ENCODE data around the gene AKAP7. TPM values are rescaled to one million over a fixed set of nuclear protein-coding genes. Genes with fewer than 3 reads are reported as not detected.

Gene AKAP7
- total RNA-seq, 5 donors from 2014 or later (not counting 1 experiment from before 2014, with no cell fraction given) = 9.4 to 14.0 (median 11.5) TPM

DNA sequence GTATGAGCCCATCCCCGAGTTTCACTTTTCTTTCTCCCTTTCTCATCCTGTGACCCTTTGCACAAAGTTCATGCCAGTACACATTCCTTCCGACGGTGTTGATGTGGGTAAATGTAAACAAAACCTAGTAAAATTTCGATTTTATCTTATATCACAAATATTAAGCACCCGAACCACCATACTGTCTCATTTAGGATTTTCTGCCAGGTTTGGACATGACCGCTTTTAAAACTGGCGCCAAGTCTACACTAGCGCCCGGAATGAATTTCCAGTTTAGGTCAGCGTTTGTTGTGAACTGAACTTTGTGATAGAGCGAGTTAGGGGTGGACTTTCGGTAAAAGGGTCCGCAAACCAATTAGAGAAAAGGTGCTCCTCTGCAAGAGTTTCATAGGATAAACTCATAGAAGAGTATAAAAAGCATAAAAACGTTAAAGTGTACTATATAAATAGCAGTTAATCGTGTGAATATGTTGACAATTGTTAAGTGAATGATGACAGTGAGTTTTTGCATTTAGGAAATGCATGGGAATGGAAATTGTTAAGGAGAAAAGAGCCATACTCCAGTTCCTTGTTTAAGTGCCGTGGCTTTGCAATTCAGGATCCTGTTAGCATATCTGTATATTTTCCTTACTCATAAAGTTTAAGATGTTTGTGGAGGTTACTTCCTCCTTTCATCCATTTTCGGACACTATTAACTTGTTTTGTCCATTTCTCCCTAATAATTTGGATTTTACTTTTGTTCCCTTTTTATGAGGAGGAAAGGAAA is 937 bp downstream of the AKAP7 start:
- POLR2A ChIA-PET = no interaction called here
- Mint-ChIP-seq H3K27me3 (peaks cover 0 to 5% of the 10 kb centered on the region in 2 donors), H3K4me1 (peaks cover 26 to 38% (median 37%) of the 10 kb centered on the region in 3 donors), H3K9me3 (no peaks in the 10 kb centered on the region), H3K36me3 (peaks cover under 1% of the 10 kb centered on the region), H3K4me3 (peak overlapping the region; percentile 91 to 99 (median 95)), H3K27ac (peak overlapping the region; percentile 97 to 99)
- no peaks in the 10 kb centered on the region for H3K36me3 ChIP-seq (ENCODE audit: control insufficient read depth in 2 of 2, extremely low read depth in 1 of 2, insufficient read depth in 1 of 2, low read length in 1 of 2)
- peaks cover 0 to 3% of the 10 kb centered on the region in 2 experiments for H3K4me1 ChIP-seq (ENCODE audit: control insufficient read depth in 1 of 2, extremely low read depth in 1 of 2, insufficient read depth in 2 of 2, low read length in 2 of 2)
- no peaks in the 10 kb centered on the region for H3K9me3 ChIP-seq
- CTCF ChIA-PET = no interaction called here
- 39% methylated on average over 6 of the region's 17 CpGs for WGBS (ENCODE audit: insufficient coverage)
- peak overlapping the region; percentile 65 to 91 for H3K4me3 ChIP-seq (ENCODE audit: control insufficient read depth in 1 of 2, extremely low read depth in 1 of 2, low read length in 1 of 2)
- DNase-seq (peak in 1 of 35 experiments; percentile 1), ATAC-seq (replicated peaks in 1 of 4) (peak in 1 of 4 experiments; percentile 11)
- no peaks in the 10 kb centered on the region for H3K27me3 ChIP-seq (replicated peaks in 1 of 2; ENCODE audit: control insufficient read depth in 2 of 2, extremely low read depth in 1 of 2, insufficient read depth in 2 of 2, low read length in 1 of 2)
- H3K27ac ChIP-seq (ENCODE audit: low read length) = peak overlapping the region; percentile 69

GRCh38 chr6:131139599-131139998 is 4.3 kb downstream of the AKAP7 start:
- CTCF ChIA-PET = interaction anchor here in 1 of 2 donors (0.6 kb wide), 2 partner anchors 25 to 441 kb away, joined by 3 to 7 read pairs; no protein-coding TSS in a partner anchor
- POLR2A ChIA-PET = no interaction called here
- Histone ChIP-seq H3K36me3 (ENCODE audit: control insufficient read depth in 2 of 2, extremely low read depth in 1 of 2, insufficient read depth in 1 of 2, low read length in 1 of 2) (no peaks in the 10 kb centered on the region), H3K27me3 (replicated peaks in 1 of 2; ENCODE audit: control insufficient read depth in 2 of 2, extremely low read depth in 1 of 2, insufficient read depth in 2 of 2, low read length in 1 of 2) (no peaks in the 10 kb centered on the region), H3K4me1 (ENCODE audit: control insufficient read depth in 1 of 2, extremely low read depth in 1 of 2, insufficient read depth in 2 of 2, low read length in 2 of 2) (peaks cover 0 to 3% of the 10 kb centered on the region in 2 experiments), H3K4me3 (ENCODE audit: control insufficient read depth in 1 of 2, extremely low read depth in 1 of 2, low read length in 1 of 2) (no peak overlapping the region), H3K27ac (ENCODE audit: low read length) (no peak overlapping the region), H3K9me3 (no peaks in the 10 kb centered on the region)
- H3K4me1 Mint-ChIP-seq = peaks cover 25 to 35% (median 30%) of the 10 kb centered on the region in 3 donors
- 93% methylated on average over 2 of the region's 4 CpGs for WGBS (ENCODE audit: insufficient coverage)
- no peak for ATAC-seq (replicated peaks in 1 of 4)
- no peak overlapping the region for H3K27ac Mint-ChIP-seq
- no peak for DNase-seq
- H3K9me3 Mint-ChIP-seq = no peaks in the 10 kb centered on the region
- peaks cover 10% of the 10 kb centered on the region for H3K36me3 Mint-ChIP-seq
- H3K27me3 Mint-ChIP-seq = peaks cover 0 to 5% of the 10 kb centered on the region in 2 donors
- no peak overlapping the region for H3K4me3 Mint-ChIP-seq

GRCh38 chr6:131143319-131143718 is 8.1 kb downstream of the AKAP7 start:
- no peak overlapping the region for H3K27ac ChIP-seq (ENCODE audit: low read length)
- Mint-ChIP-seq H3K36me3 (peaks cover 24% of the 10 kb centered on the region), H3K27me3 (no peaks in the 10 kb centered on the region), H3K4me1 (peaks cover 2 to 17% (median 11%) of the 10 kb centered on the region in 3 donors), H3K27ac (no peak overlapping the region), H3K4me3 (no peak overlapping the region), H3K9me3 (no peaks in the 10 kb centered on the region)
- no peaks in the 10 kb centered on the region for H3K36me3 ChIP-seq (ENCODE audit: control insufficient read depth in 2 of 2, extremely low read depth in 1 of 2, insufficient read depth in 1 of 2, low read length in 1 of 2)
- H3K9me3 ChIP-seq = no peaks in the 10 kb centered on the region
- H3K27me3 ChIP-seq (replicated peaks in 1 of 2; ENCODE audit: control insufficient read depth in 2 of 2, extremely low read depth in 1 of 2, insufficient read depth in 2 of 2, low read length in 1 of 2) = no peaks in the 10 kb centered on the region
- no peaks in the 10 kb centered on the region for H3K4me1 ChIP-seq (ENCODE audit: control insufficient read depth in 1 of 2, extremely low read depth in 1 of 2, insufficient read depth in 2 of 2, low read length in 2 of 2)
- H3K4me3 ChIP-seq (ENCODE audit: control insufficient read depth in 1 of 2, extremely low read depth in 1 of 2, low read length in 1 of 2) = no peak overlapping the region
- DNase-seq (no peak), ATAC-seq (replicated peaks in 1 of 4) (no peak)
- ChIA-PET CTCF (interaction anchor here in 1 of 2 donors (0.6 kb wide), 1 partner anchor 39 kb away, joined by 3 read pairs; no protein-coding TSS in a partner anchor), POLR2A (no interaction called here)
- WGBS (ENCODE audit: insufficient coverage) = 85% methylated on average over 3 of the region's 3 CpGs

DNA sequence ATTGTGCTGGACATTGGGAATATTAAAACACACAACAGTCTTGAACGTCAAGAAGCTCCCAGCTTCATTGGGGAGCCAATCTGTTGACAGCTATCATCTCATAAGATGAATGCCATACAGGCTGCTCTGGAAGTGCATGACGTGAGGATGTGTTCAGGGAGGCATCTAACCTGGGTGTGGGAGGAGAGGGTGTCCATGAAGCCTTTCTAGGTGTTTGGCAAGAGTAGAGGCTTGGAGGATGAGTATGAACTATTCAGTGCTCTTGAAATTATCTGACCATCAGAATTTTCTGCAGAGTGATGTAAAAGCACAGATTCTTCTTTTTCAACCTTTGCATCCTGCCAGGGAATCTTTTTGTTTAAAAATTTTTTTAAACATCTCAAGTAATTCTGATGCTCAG is 11.6 kb downstream of the AKAP7 start:
- Histone ChIP-seq H3K4me1 (ENCODE audit: control insufficient read depth in 1 of 2, extremely low read depth in 1 of 2, insufficient read depth in 2 of 2, low read length in 2 of 2) (no peaks in the 10 kb centered on the region), H3K36me3 (ENCODE audit: control insufficient read depth in 2 of 2, extremely low read depth in 1 of 2, insufficient read depth in 1 of 2, low read length in 1 of 2) (no peaks in the 10 kb centered on the region), H3K27me3 (replicated peaks in 1 of 2; ENCODE audit: control insufficient read depth in 2 of 2, extremely low read depth in 1 of 2, insufficient read depth in 2 of 2, low read length in 1 of 2) (no peaks in the 10 kb centered on the region), H3K4me3 (ENCODE audit: control insufficient read depth in 1 of 2, extremely low read depth in 1 of 2, low read length in 1 of 2) (no peak overlapping the region), H3K9me3 (no peaks in the 10 kb centered on the region), H3K27ac (ENCODE audit: low read length) (no peak overlapping the region)
- ChIA-PET CTCF (interaction anchor here in 1 of 2 donors (0.7 kb wide), 1 partner anchor 98 kb away, joined by 3 read pairs; no protein-coding TSS in a partner anchor), POLR2A (interaction anchor here in 1 of 2 donors (1.3 kb wide), 1 partner anchor 386 kb away, joined by 3 read pairs; no protein-coding TSS in a partner anchor)
- Mint-ChIP-seq H3K27me3 (no peaks in the 10 kb centered on the region), H3K9me3 (no peaks in the 10 kb centered on the region), H3K36me3 (peaks cover 23% of the 10 kb centered on the region), H3K27ac (no peak overlapping the region), H3K4me3 (no peak overlapping the region), H3K4me1 (no peaks in the 10 kb centered on the region)
- ATAC-seq (replicated peaks in 1 of 4) (no peak), DNase-seq (no peak)
- WGBS (ENCODE audit: insufficient coverage) = 89% methylated on average over 1 of the region's 2 CpGs

DNA sequence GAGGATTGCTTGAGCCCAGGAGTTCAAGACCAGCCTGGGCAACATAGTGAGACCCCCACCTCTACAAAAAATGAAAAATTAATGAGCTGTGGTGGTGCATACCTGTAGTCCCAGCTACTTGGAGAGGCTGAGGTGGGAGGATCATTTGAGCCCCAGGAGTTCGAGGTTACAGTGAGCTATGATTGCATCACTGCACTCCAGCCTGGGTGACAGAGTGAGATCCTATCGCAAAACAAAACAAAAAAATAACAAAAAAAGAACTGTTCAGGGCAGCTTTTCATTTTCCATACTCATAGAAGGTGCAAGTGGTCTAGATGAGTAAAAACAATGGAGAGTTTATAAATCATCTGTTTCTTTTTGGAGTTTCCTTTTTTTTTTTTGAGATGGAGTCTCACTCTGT is 21.1 kb downstream of the AKAP7 start:
- no CpG with 5 or more reads among the region's 2 CpGs for WGBS (ENCODE audit: insufficient coverage)
- no peak for DNase-seq
- H3K36me3 Mint-ChIP-seq = peaks cover 5% of the 10 kb centered on the region
- Histone ChIP-seq H3K9me3 (no peaks in the 10 kb centered on the region), H3K4me3 (ENCODE audit: control insufficient read depth in 1 of 2, extremely low read depth in 1 of 2, low read length in 1 of 2) (no peak overlapping the region), H3K27ac (ENCODE audit: low read length) (no peak overlapping the region), H3K36me3 (ENCODE audit: control insufficient read depth in 2 of 2, extremely low read depth in 1 of 2, insufficient read depth in 1 of 2, low read length in 1 of 2) (no peaks in the 10 kb centered on the region), H3K27me3 (replicated peaks in 1 of 2; ENCODE audit: control insufficient read depth in 2 of 2, extremely low read depth in 1 of 2, insufficient read depth in 2 of 2, low read length in 1 of 2) (no peaks in the 10 kb centered on the region), H3K4me1 (ENCODE audit: control insufficient read depth in 1 of 2, extremely low read depth in 1 of 2, insufficient read depth in 2 of 2, low read length in 2 of 2) (no peaks in the 10 kb centered on the region)
- ChIA-PET POLR2A (no interaction called here), CTCF (interaction anchor here (0.6 to 0.9 kb wide), 3 partner anchors 23 to 363 kb away, joined by 3 read pairs; no protein-coding TSS in a partner anchor)
- no peak overlapping the region for H3K4me3 Mint-ChIP-seq
- H3K27me3 Mint-ChIP-seq = no peaks in the 10 kb centered on the region
- H3K4me1 Mint-ChIP-seq = no peaks in the 10 kb centered on the region
- no peak overlapping the region for H3K27ac Mint-ChIP-seq
- H3K9me3 Mint-ChIP-seq = no peaks in the 10 kb centered on the region
- no peak for ATAC-seq (replicated peaks in 1 of 4)

GRCh38 chr6:131159578-131159977 is 24.3 kb downstream of the AKAP7 start:
- CTCF ChIA-PET = no interaction called here
- no peak overlapping the region for H3K27ac Mint-ChIP-seq
- ATAC-seq (replicated peaks in 1 of 4) = no peak

More at GRCh38 chr6:131159578-131159977, 24.3 kb downstream of the AKAP7 start:
- H3K4me1 Mint-ChIP-seq = no peaks in the 10 kb centered on the region
- Histone ChIP-seq H3K27ac (ENCODE audit: low read length) (no peak overlapping the region), H3K27me3 (replicated peaks in 1 of 2; ENCODE audit: control insufficient read depth in 2 of 2, extremely low read depth in 1 of 2, insufficient read depth in 2 of 2, low read length in 1 of 2) (no peaks in the 10 kb centered on the region), H3K36me3 (ENCODE audit: control insufficient read depth in 2 of 2, extremely low read depth in 1 of 2, insufficient read depth in 1 of 2, low read length in 1 of 2) (no peaks in the 10 kb centered on the region), H3K4me1 (ENCODE audit: control insufficient read depth in 1 of 2, extremely low read depth in 1 of 2, insufficient read depth in 2 of 2, low read length in 2 of 2) (no peaks in the 10 kb centered on the region), H3K9me3 (no peaks in the 10 kb centered on the region), H3K4me3 (ENCODE audit: control insufficient read depth in 1 of 2, extremely low read depth in 1 of 2, low read length in 1 of 2) (no peak overlapping the region)
- POLR2A ChIA-PET = no interaction called here
- H3K27me3 Mint-ChIP-seq = no peaks in the 10 kb centered on the region
- no peaks in the 10 kb centered on the region for H3K9me3 Mint-ChIP-seq
- WGBS (ENCODE audit: insufficient coverage) = no CpG with 5 or more reads among the region's 2 CpGs
- DNase-seq = no peak
- no peak overlapping the region for H3K4me3 Mint-ChIP-seq
- H3K36me3 Mint-ChIP-seq = peaks cover 13% of the 10 kb centered on the region

Data from T-cell (primary cell).